ENCODE measurements around the gene YTHDF1.

- TF ChIP-seq CTCF (IDR thresholded peaks at IDR 0.05) (no peak), EZH2 (IDR thresholded peaks at IDR 0.05; ENCODE audit: borderline replicate concordance, insufficient read depth, low read depth, low read length, poor library complexity, severe bottlenecking) (no peak)
Observed at GRCh38 chr20:63204362-63204761, 11.6 kb downstream of the YTHDF1 start.
